Activated CD4-positive, alpha-beta T cell treated with anti-CD3 and anti-CD28 coated beads for 36 hours (primary cell): ENCODE data around the gene CCDC78. TPM values are rescaled to one million over a fixed set of nuclear protein-coding genes. Genes with fewer than 3 reads are reported as not detected.

ENCODE experiments used
- ATAC-seq: fragments of 200-7000 bp; cut with Tn5 transposase; one replicate; pipeline ENCODE4 v1.10.0; 2021; ENCODE audit warnings: mild to moderate bottlenecking, moderate library complexity
- CTCF ChIA-PET: fragments of 350-600 bp; sonication (Branson Sonifier 250); formaldehyde crosslinking; loops from one replicate; lab custom pipeline; 2021; ENCODE audit warnings: antibody characterized with exemption; lab: Charles Lee
- POLR2A ChIA-PET: fragments of 350-600 bp; sonication (Branson Sonifier 250); formaldehyde crosslinking; loops from one replicate; lab custom pipeline; 2021; ENCODE audit warnings: antibody characterized with exemption, inconsistent platforms; lab: Charles Lee
- DNase-seq: peaks from one replicate; pipeline ENCODE4 v3.0.0-alpha.2; 2020
- H3K27ac Mint-ChIP-seq: one replicate; pipeline ENCODE4 v1.8.0; 2021; ENCODE audit warnings: mixed read lengths
- H3K27me3 Mint-ChIP-seq: one replicate; pipeline ENCODE4 v1.8.0; 2021; ENCODE audit warnings: mixed read lengths
- H3K36me3 Mint-ChIP-seq: one replicate; pipeline ENCODE4 v1.8.0; 2021; ENCODE audit warnings: low read depth, mixed read lengths
- H3K4me1 Mint-ChIP-seq: one replicate; pipeline ENCODE4 v1.8.0; 2021; ENCODE audit warnings: mixed read lengths
- H3K4me3 Mint-ChIP-seq: one replicate; pipeline ENCODE4 v1.8.0; 2021; ENCODE audit warnings: mild to moderate bottlenecking, moderate library complexity, mixed read lengths
- H3K9me3 Mint-ChIP-seq: one replicate; pipeline ENCODE4 v1.8.0; 2021; ENCODE audit warnings: low read depth, mixed read lengths
- intact Hi-C, 2 experiments: fragments of 100-400 bp; cut with DNase I in 1 of 2; cut with micrococcal nuclease in 1 of 2; formaldehyde crosslinking; loops; one replicate each; pipeline versions ENCODE4 v1.14.2 to v1.15.1; 2022 to 2024; cut with DNase I, micrococcal nuclease
- total RNA-seq, 2 experiments: library from RNA; stranded (reverse); gene quantifications; one replicate each; pipeline ENCODE4 v1.2.3, GENCODE V29; 2021

Gene CCDC78
- total RNA-seq, 2 experiments from 2014 or later, result 1.8 to 2.4 TPM

- ATAC-seq (peak; percentile 72), DNase-seq (peak; percentile 86)
- Mint-ChIP-seq H3K27ac (peak within 1 kb of the TSS; percentile 78), H3K36me3 (no peaks in the 10 kb centered on the region), H3K4me1 (peaks cover 16% of the 10 kb centered on the region), H3K9me3 (no peaks in the 10 kb centered on the region), H3K27me3 (peaks cover 3% of the 10 kb centered on the region), H3K4me3 (peak within 1 kb of the TSS; percentile 76)
- ChIA-PET POLR2A (interaction anchor here (0.8 kb wide), 1 partner anchor 68 kb away, joined by 3 read pairs; no protein-coding TSS in a partner anchor), CTCF (interaction anchor here (0.9 to 3.5 kb wide), 5 partner anchors 9 to 67 kb away, joined by 3 to 29 read pairs (median 9); partner anchors contain the start of genes CHTF18, CIAO3 and RPUSD1)
- intact Hi-C loops, result loop anchor here (1.0 to 5.0 kb wide), 6 partner anchors 15 to 68 kb away; partner anchors contain the start of genes CIAO3 (in 2 of the 2), JMJD8 (in 2 of the 2), CHTF18 (in 1 of the 2) and RPUSD1 (in 1 of the 2)
Observed at GRCh38 chr16:720990-721764, 5.1 kb downstream of the CCDC78 start, which contains the start of gene ANTKMT. Gene ANTKMT (plus strand): TSS chr16:721146. CDS start chr16:721275, 129 bp downstream.

GRCh38 chr16:720447-720989 is 5.7 kb downstream of the CCDC78 start:
- CTCF ChIA-PET, result interaction anchor here (0.7 to 3.5 kb wide), 13 partner anchors 9 to 73 kb away, joined by 3 to 29 read pairs (median 4); partner anchors contain the start of genes CHTF18, CIAO3 and RPUSD1

GRCh38 chr16:719815-720446 is 6.3 kb downstream of the CCDC78 start:
- intact Hi-C loops, result loop anchor here (2.0 to 5.0 kb wide), 4 partner anchors 21 to 69 kb away; partner anchors contain the start of genes CIAO3 (in 2 of the 2), CHTF18 (in 1 of the 2), JMJD8 (in 1 of the 2) and RPUSD1 (in 1 of the 2)
- CTCF ChIA-PET, result interaction anchor here (0.7 to 3.5 kb wide), 11 partner anchors 8 to 73 kb away, joined by 3 to 29 read pairs (median 4); partner anchors contain the start of genes CHTF18, CIAO3 and RPUSD1
- Mint-ChIP-seq H3K4me1 (peaks cover 16% of the 10 kb centered on the region), H3K9me3 (no peaks in the 10 kb centered on the region), H3K4me3 (peak overlapping the region; percentile 76), H3K27ac (peak overlapping the region; percentile 78), H3K36me3 (no peaks in the 10 kb centered on the region), H3K27me3 (peaks cover 3% of the 10 kb centered on the region)
- DNase-seq (peak; percentile 34), ATAC-seq (no peak)
- POLR2A ChIA-PET, result interaction anchor here (0.6 kb wide), 1 partner anchor 80 kb away, joined by 3 read pairs; no protein-coding TSS in a partner anchor

More at GRCh38 chr16:720447-720989, 5.7 kb downstream of the CCDC78 start:
- no peaks in the 10 kb centered on the region for H3K9me3 Mint-ChIP-seq
- peaks cover 3% of the 10 kb centered on the region for H3K27me3 Mint-ChIP-seq
- peaks cover 16% of the 10 kb centered on the region for H3K4me1 Mint-ChIP-seq
- DNase-seq (peak; percentile 78), ATAC-seq (peak; percentile 61)
- H3K4me3 Mint-ChIP-seq, result peak overlapping the region; percentile 76
- H3K36me3 Mint-ChIP-seq, result no peaks in the 10 kb centered on the region
- peak overlapping the region; percentile 78 for H3K27ac Mint-ChIP-seq
- intact Hi-C loops, result loop anchor here (2.0 to 5.0 kb wide), 4 partner anchors 20 to 68 kb away; partner anchors contain the start of genes CIAO3 (in 2 of the 2), CHTF18 (in 1 of the 2), JMJD8 (in 1 of the 2) and RPUSD1 (in 1 of the 2)
- POLR2A ChIA-PET, result interaction anchor here (0.6 kb wide), 1 partner anchor 80 kb away, joined by 3 read pairs; no protein-coding TSS in a partner anchor

- Mint-ChIP-seq H3K36me3 (no peaks in the 10 kb centered on the region), H3K4me3 (peak overlapping the region; percentile 76), H3K27me3 (peaks cover 5% of the 10 kb centered on the region), H3K9me3 (no peaks in the 10 kb centered on the region), H3K4me1 (peaks cover 16% of the 10 kb centered on the region), H3K27ac (peak overlapping the region; percentile 47)
- ChIA-PET POLR2A (no interaction called here), CTCF (no interaction called here)
- ATAC-seq (no peak), DNase-seq (no peak)
- intact Hi-C loops, result no loop called here
Observed at GRCh38 chr16:718922-719321, 7.3 kb downstream of the CCDC78 start.

GRCh38 chr16:718389-718788 is 7.9 kb downstream of the CCDC78 start:
- ATAC-seq, result no peak
- DNase-seq, result no peak
- Mint-ChIP-seq H3K27me3 (peaks cover 6% of the 10 kb centered on the region), H3K4me3 (no peak overlapping the region), H3K4me1 (peaks cover 16% of the 10 kb centered on the region), H3K27ac (no peak overlapping the region), H3K36me3 (no peaks in the 10 kb centered on the region), H3K9me3 (no peaks in the 10 kb centered on the region)
- CTCF ChIA-PET, result no interaction called here
- POLR2A ChIA-PET, result no interaction called here
- intact Hi-C loops, result no loop called here

GRCh38 chr16:717450-718245 is 8.6 kb downstream of the CCDC78 start:
- H3K4me3 Mint-ChIP-seq, result no peak overlapping the region
- H3K36me3 Mint-ChIP-seq, result no peaks in the 10 kb centered on the region
- POLR2A ChIA-PET, result interaction anchor here (0.6 kb wide), 1 partner anchor 286 kb away, joined by 3 read pairs; no protein-coding TSS in a partner anchor
- H3K9me3 Mint-ChIP-seq, result no peaks in the 10 kb centered on the region
- H3K27me3 Mint-ChIP-seq, result peaks cover 8% of the 10 kb centered on the region
- DNase-seq, result no peak
- H3K27ac Mint-ChIP-seq, result no peak overlapping the region
- CTCF ChIA-PET, result no interaction called here
- peaks cover 16% of the 10 kb centered on the region for H3K4me1 Mint-ChIP-seq
- intact Hi-C loops, result no loop called here
- no peak for ATAC-seq

- intact Hi-C loops, result no loop called here
- Mint-ChIP-seq H3K9me3 (no peaks in the 10 kb centered on the region), H3K27me3 (peaks cover 9% of the 10 kb centered on the region), H3K36me3 (no peaks in the 10 kb centered on the region), H3K4me3 (no peak overlapping the region), H3K27ac (no peak overlapping the region), H3K4me1 (peaks cover 15% of the 10 kb centered on the region)
- POLR2A ChIA-PET, result interaction anchor here (1.3 kb wide), 1 partner anchor 10 kb away, joined by 4 read pairs; the partner anchor contains the start of genes CCDC78 and HAGHL
- no peak for ATAC-seq
- CTCF ChIA-PET, result interaction anchor here (0.7 to 5.4 kb wide), 3 partner anchors 49 to 74 kb away, joined by 3 to 55 read pairs (median 3); partner anchors contain the start of gene RHOT2
- no peak for DNase-seq
Observed at GRCh38 chr16:716768-717325, 9.4 kb downstream of the CCDC78 start.

- H3K4me1 Mint-ChIP-seq, result peaks cover 14% of the 10 kb centered on the region
- no peak for DNase-seq
- H3K36me3 Mint-ChIP-seq, result no peaks in the 10 kb centered on the region
- no peak overlapping the region for H3K27ac Mint-ChIP-seq
- ATAC-seq, result no peak
- ChIA-PET CTCF (interaction anchor here (0.6 to 5.4 kb wide), 4 partner anchors 48 to 149 kb away, joined by 3 to 55 read pairs (median 3); partner anchors contain the start of gene RHOT2), POLR2A (interaction anchor here (1.3 kb wide), 1 partner anchor 10 kb away, joined by 4 read pairs; the partner anchor contains the start of genes CCDC78 and HAGHL)
- peak overlapping the region; percentile 56 for H3K4me3 Mint-ChIP-seq
- intact Hi-C loops, result no loop called here
- peaks cover 10% of the 10 kb centered on the region for H3K27me3 Mint-ChIP-seq
- no peaks in the 10 kb centered on the region for H3K9me3 Mint-ChIP-seq
Observed at GRCh38 chr16:716200-716568, 10.1 kb downstream of the CCDC78 start.

GRCh38 chr16:715477-716199 is 10.6 kb downstream of the CCDC78 start:
- ATAC-seq (peak; percentile 2), DNase-seq (no peak)
- H3K27ac Mint-ChIP-seq, result no peak overlapping the region
- ChIA-PET CTCF (interaction anchor here (0.6 to 5.4 kb wide), 5 partner anchors 9 to 150 kb away, joined by 3 to 55 read pairs (median 3); no protein-coding TSS in a partner anchor), POLR2A (interaction anchor here (1.3 kb wide), 1 partner anchor 11 kb away, joined by 4 read pairs; the partner anchor contains the start of genes CCDC78 and HAGHL)
- H3K4me3 Mint-ChIP-seq, result peak overlapping the region; percentile 56
- peaks cover 12% of the 10 kb centered on the region for H3K27me3 Mint-ChIP-seq
- intact Hi-C loops, result loop anchor here in 1 of 2 experiments (1.0 kb wide), 4 partner anchors 12 to 26 kb away; partner anchors contain the start of gene HAGHL
- H3K36me3 Mint-ChIP-seq, result no peaks in the 10 kb centered on the region
- H3K9me3 Mint-ChIP-seq, result no peaks in the 10 kb centered on the region
- peaks cover 14% of the 10 kb centered on the region for H3K4me1 Mint-ChIP-seq
